Astrocyte of the spinal cord (primary cell): Measurements from ENCODE around the gene SLC9A9.

ENCODE experiments used
- DNase-seq: peaks from one replicate; pipeline ENCODE4 v3.0.0; 2011; ENCODE audit warnings: low read depth, low spot score
- H3K4me3 ChIP-seq: 2 replicates; pipeline ENCODE4 v1.5.1; 2011; ENCODE audit warnings: low read depth, mild to moderate bottlenecking, low read length, moderate library complexity
- in situ Hi-C: cut with HindIII; loops from 2 replicates; pipeline ENCODE4 v1.10.0; 2017; ENCODE audit warnings: low sequenced_read_pairs
- TF ChIP-seq, protein P1 (sequence below): IDR thresholded peaks from 2 replicates; pipeline ENCODE4 v1.5.1; 2012; ENCODE audit warnings: low read depth, mild to moderate bottlenecking, low read length, inconsistent platforms

The SLC9A9 gene

DNA sequence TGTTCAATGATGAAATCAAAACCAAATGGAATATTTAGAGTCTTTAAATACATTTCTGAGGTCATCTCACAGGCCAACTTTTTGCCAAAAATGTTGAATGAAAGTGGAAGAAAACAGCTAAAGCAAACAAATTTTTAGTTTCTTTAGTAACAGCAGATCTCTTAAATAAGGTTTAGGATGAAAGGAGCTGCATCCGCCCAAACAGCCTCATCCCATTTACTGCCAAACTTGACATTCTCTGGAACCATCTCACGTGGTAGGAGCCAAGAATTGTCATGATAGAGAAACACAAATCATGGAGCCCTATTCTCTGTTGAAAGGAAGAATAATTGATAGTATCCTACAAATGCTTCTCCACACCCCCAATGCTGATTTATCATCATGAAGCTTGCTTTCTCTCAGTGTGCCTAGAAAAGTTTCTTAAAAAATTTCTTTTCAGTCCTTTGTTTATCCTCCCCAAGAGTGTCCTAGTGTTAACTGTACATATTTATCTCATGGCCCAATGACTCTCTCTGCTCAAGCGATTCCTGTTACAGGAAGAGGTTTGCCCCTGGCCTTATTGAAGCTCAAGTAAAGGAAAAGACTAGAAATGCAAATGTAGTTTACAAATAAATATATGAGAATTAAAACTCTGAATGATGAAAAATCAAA, 23.4 kb downstream of the SLC9A9 start:
- in situ Hi-C loops = no loop called here
- TF ChIP-seq, protein P1, sequence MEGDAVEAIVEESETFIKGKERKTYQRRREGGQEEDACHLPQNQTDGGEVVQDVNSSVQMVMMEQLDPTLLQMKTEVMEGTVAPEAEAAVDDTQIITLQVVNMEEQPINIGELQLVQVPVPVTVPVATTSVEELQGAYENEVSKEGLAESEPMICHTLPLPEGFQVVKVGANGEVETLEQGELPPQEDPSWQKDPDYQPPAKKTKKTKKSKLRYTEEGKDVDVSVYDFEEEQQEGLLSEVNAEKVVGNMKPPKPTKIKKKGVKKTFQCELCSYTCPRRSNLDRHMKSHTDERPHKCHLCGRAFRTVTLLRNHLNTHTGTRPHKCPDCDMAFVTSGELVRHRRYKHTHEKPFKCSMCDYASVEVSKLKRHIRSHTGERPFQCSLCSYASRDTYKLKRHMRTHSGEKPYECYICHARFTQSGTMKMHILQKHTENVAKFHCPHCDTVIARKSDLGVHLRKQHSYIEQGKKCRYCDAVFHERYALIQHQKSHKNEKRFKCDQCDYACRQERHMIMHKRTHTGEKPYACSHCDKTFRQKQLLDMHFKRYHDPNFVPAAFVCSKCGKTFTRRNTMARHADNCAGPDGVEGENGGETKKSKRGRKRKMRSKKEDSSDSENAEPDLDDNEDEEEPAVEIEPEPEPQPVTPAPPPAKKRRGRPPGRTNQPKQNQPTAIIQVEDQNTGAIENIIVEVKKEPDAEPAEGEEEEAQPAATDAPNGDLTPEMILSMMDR = no peak
- H3K4me3 ChIP-seq = no peak overlapping the region
- no peak for DNase-seq

DNA sequence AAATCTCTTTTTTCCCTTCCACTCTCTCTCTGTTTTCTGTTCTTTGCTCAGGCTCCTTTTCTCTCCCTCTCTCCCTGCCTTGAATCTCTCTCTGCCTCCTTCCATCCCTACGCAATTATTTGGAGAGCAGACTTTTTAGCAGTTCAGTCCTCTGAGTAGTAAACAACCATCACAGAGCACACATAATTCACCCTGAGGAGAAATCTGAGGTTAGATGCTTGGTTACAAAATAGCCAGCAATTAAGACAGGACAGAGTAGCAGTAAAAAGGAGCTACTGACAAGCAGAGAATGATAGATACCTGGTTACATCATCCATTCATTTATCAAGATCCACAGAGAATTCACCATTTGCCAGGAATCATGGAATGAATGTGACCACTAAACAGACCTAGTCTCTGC, 25.5 kb downstream of the SLC9A9 start:
- no peak for DNase-seq
- TF ChIP-seq, protein P1 = no peak
- H3K4me3 ChIP-seq = no peak overlapping the region
- in situ Hi-C loops = no loop called here

DNA sequence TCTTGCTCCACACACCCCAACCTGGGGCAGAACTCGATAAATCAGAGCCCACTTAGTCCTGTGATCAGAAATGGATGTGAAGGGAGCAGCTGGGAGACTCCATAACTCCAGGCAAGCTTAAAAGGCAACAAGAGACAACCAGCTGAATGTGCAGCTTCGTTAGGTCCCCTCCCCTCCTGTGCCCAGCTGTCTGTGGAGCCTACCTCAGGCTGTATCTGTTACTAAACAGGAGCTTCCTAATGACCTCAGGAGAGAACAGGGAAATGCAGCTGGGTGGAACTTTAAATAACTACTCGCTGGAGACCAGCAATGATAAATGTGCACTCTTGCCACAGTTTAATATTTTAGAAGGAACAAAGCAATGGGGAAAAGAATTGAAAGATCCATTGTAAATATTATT, 25.9 kb downstream of the SLC9A9 start:
- in situ Hi-C loops = no loop called here

DNA sequence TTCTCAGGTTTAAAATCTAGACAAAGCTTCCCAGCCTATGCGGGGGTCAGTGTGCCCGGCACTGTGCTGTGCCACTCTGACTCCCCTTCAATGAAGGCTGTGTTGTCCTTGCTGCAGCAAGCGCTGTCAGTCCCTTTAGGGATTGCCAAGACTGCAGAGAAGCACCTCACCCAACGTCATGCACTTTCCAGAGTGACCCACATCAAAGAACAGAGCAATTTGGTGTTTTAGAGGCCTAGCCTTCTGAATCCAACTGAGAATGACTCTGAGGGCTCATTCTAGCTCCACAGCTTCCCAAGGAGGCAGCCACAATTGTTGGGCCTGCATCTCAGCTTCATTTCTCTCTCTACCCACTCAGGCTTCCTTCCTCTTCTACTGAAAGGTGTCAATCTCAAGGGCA, 26.4 kb downstream of the SLC9A9 start:
- TF ChIP-seq, protein P1 = no peak
- in situ Hi-C loops = no loop called here
- no peak overlapping the region for H3K4me3 ChIP-seq
- no peak for DNase-seq

More for the DNA sequence above, 25.9 kb downstream of the SLC9A9 start:
- no peak for DNase-seq
- TF ChIP-seq, protein P1 = no peak
- H3K4me3 ChIP-seq = no peak overlapping the region

DNA sequence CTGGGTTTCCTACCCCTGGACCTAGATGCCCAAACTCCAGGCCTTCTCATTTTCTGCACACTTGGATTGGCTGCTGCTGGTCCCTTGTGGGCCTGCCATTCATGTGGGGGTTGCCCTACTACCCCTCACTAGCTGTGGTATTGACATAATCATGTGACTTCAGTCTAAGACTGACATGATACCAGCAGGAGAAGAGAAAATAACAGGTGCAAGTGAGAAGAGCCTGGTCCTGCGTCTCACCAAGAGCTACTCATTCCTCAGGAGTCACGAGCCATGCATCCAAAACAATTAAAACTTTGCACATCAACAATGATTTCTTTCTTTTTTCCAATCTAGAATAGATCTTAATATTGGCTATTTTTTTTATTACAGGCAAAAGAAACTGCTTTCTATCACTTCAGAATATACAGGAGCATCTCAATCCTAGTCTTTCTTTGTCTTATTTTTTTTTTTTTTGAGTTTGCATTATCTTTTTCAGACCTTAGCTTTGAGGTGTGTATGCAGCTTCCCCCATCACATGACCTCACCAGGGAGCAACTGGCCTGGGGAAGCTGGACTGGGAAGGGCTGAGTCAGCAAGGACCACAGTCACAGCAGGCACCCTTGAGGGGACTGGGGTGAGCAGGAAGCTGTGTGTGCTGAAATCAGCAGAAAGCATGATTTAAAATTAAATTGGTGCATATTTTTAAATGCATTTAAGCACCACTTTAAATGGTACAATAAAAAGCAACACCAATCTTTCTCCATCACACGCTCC, 27.6 kb downstream of the SLC9A9 start:
- in situ Hi-C loops = no loop called here
- H3K4me3 ChIP-seq = no peak overlapping the region
- DNase-seq = peak; percentile 16
- TF ChIP-seq, protein P1 = no peak

DNA sequence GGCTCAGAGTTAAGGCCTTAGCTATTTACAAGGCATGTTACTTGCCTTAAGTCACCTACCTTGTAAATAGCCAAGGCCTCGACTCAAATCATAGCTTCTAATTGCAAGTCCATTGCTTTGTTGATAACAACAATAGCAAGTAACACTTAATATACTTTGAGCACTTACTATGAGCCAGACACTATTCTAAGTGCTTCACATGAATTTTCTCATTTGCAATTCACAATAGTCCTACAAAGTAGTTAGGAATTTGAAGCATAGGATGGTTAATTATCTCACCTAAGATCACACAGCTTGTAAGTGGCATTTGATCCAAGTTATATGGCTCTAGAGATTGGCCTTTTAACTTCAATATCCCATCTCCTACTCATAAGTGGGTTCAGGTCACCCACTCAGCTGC, 28.4 kb downstream of the SLC9A9 start:
- TF ChIP-seq, protein P1 = no peak
- in situ Hi-C loops = no loop called here
- DNase-seq = no peak
- no peak overlapping the region for H3K4me3 ChIP-seq
